Brain microvascular endothelial cell (primary cell): ENCODE data around the gene VWC2L.

Experiments used
- DNase-seq: peaks from one replicate; pipeline ENCODE4 v3.0.0-alpha.2; 2020
- H3K27ac ChIP-seq: fragments of 250-450 bp; sonication (Bioruptor Pico); 2 replicates; pipeline ENCODE4 v1.5.1; 2020; ENCODE audit warnings: mild to moderate bottlenecking, moderate library complexity
- H3K27me3 ChIP-seq: fragments of 250-450 bp; sonication (Bioruptor Pico); replicated peaks from 2 replicates; pipeline ENCODE4 v1.5.1; 2020; ENCODE audit warnings: mild to moderate bottlenecking
- H3K36me3 ChIP-seq: fragments of 250-450 bp; sonication (Bioruptor Pico); replicated peaks from 2 replicates; pipeline ENCODE4 v1.5.1; 2020; ENCODE audit warnings: mild to moderate bottlenecking
- H3K4me3 ChIP-seq: 2 replicates; pipeline ENCODE4 v1.5.1; 2011; ENCODE audit warnings: low read depth, mild to moderate bottlenecking, control low read depth, low read length, moderate library complexity
- in situ Hi-C: cut with HindIII; loops from 2 replicates; pipeline ENCODE4 v1.10.0; 2017; ENCODE audit warnings: low sequenced_read_pairs, low pct_ligation_motif_present
- TF ChIP-seq, protein P1 (sequence below): IDR thresholded peaks from 2 replicates; pipeline ENCODE4 v1.5.1; 2011; ENCODE audit warnings: low read depth, mild to moderate bottlenecking, moderate library complexity, low read length, control low read depth, inconsistent platforms; ENCODE audit errors: missing control alignments

VWC2L gene

GRCh38 chr2:214566457-214566856 is 155.6 kb downstream of the VWC2L start:
- no peaks in the 10 kb centered on the region for H3K36me3 ChIP-seq
- no peak overlapping the region for H3K4me3 ChIP-seq
- DNase-seq, result no peak
- in situ Hi-C loops, result no loop called here
- no peak overlapping the region for H3K27ac ChIP-seq
- TF ChIP-seq, protein P1, sequence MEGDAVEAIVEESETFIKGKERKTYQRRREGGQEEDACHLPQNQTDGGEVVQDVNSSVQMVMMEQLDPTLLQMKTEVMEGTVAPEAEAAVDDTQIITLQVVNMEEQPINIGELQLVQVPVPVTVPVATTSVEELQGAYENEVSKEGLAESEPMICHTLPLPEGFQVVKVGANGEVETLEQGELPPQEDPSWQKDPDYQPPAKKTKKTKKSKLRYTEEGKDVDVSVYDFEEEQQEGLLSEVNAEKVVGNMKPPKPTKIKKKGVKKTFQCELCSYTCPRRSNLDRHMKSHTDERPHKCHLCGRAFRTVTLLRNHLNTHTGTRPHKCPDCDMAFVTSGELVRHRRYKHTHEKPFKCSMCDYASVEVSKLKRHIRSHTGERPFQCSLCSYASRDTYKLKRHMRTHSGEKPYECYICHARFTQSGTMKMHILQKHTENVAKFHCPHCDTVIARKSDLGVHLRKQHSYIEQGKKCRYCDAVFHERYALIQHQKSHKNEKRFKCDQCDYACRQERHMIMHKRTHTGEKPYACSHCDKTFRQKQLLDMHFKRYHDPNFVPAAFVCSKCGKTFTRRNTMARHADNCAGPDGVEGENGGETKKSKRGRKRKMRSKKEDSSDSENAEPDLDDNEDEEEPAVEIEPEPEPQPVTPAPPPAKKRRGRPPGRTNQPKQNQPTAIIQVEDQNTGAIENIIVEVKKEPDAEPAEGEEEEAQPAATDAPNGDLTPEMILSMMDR, result no peak
- no peaks in the 10 kb centered on the region for H3K27me3 ChIP-seq

DNA sequence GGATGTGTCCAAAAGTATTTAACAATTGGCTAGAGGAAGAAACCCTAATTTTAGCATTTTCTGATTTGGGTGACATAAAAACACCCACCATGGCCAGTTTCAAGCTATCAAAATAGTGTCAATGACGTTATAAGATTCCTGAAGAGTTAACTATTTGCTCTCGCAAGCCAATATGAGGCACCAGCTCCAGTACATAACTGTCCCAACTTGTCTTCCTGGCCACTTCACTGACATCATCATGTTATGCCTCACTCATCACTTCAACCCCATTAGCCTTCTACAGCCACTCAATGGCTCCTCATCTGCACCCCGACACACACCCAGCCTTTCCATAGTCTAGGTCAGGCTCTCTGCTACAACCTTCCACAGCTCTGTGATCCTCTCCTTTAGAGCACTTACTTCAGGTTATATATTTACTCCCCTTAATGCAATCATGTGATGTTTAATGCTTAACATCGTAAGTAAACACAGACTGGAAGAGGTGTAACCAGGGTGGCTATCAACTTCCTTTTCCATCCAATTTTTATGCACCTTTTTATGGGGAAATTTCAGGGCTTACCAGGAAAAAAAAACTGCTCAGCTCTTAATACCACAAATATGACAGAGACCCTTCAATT is 158.7 kb downstream of the VWC2L start:
- in situ Hi-C loops, result no loop called here

DNA sequence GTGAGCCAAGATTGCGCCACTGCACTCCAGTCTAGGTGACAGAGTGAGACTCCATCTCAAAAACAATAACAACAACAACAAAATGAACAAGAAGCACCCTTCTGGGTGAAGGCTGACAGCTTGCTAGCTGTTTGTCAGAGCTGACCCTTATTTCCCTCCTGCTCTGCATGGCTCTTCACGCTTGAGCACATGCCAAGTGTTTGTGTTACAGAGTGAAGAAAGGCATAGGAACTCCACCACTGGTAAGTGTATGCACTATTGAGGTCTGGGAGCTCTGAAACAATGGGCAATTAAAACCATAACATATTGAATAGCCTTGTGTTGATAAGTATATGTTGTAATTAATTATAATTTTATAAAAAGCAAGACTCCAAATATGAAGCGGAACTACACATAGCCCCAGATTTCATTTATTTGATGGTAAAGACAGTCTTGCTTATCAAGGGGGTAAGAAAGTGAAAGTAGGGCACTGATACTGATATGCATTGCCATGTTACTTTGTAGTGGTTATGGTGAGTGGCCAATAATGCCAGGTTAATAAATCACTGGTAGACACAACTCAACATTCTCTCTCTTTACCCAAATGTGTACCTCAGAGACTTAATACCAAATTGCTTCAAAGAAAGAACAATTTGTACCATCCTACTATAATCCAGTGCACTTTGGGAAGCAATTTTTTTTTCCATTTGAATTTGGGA is 163.4 kb downstream of the VWC2L start:
- TF ChIP-seq, protein P1, result no peak
- no peak for DNase-seq
- Histone ChIP-seq H3K4me3 (no peak overlapping the region), H3K36me3 (no peaks in the 10 kb centered on the region), H3K27ac (no peak overlapping the region), H3K27me3 (no peaks in the 10 kb centered on the region)
- in situ Hi-C loops, result no loop called here

More for the DNA sequence above, 158.7 kb downstream of the VWC2L start:
- Histone ChIP-seq H3K27me3 (no peaks in the 10 kb centered on the region), H3K27ac (no peak overlapping the region), H3K4me3 (no peak overlapping the region), H3K36me3 (no peaks in the 10 kb centered on the region)
- DNase-seq, result no peak
- TF ChIP-seq, protein P1, result no peak

- no peaks in the 10 kb centered on the region for H3K27me3 ChIP-seq
- in situ Hi-C loops, result no loop called here
- H3K36me3 ChIP-seq, result no peaks in the 10 kb centered on the region
- no peak overlapping the region for H3K27ac ChIP-seq
- DNase-seq, result no peak
- TF ChIP-seq, protein P1, result no peak
- H3K4me3 ChIP-seq, result no peak overlapping the region
Measured at GRCh38 chr2:214575030-214575429, 164.2 kb downstream of the VWC2L start.

- H3K36me3 ChIP-seq, result no peaks in the 10 kb centered on the region
- H3K4me3 ChIP-seq, result no peak overlapping the region
- no peak overlapping the region for H3K27ac ChIP-seq
- TF ChIP-seq, protein P1, result no peak
- in situ Hi-C loops, result no loop called here
- no peaks in the 10 kb centered on the region for H3K27me3 ChIP-seq
- DNase-seq, result no peak
Measured at GRCh38 chr2:214575465-214575864, 164.6 kb downstream of the VWC2L start.
